Putamen (tissue), 1 donor: ENCODE results near the gene CATSPER4.

Experiments used
- DNase-seq: peaks from one replicate; pipeline ENCODE4 v3.0.0-alpha.2; 2016; ENCODE audit warnings: low spot score

CATSPER4 gene

GRCh38 chr1:26190373-26190987 lies at the start of gene CATSPER4:
CATSPER4 (plus strand) TSS chr1:26190602; CDS start chr1:26190628, 26 bp downstream.
- DNase-seq = no peak

GRCh38 chr1:26142159-26142558 lies 48.2 kb upstream of the CATSPER4 start:
- DNase-seq = no peak

- DNase-seq = peak; percentile 80
Observed at GRCh38 chr1:26145041-26145959, 45.1 kb upstream of the CATSPER4 start.

- DNase-seq = no peak
Observed at GRCh38 chr1:26145960-26146294, 44.5 kb upstream of the CATSPER4 start.

GRCh38 chr1:26148887-26149286 lies 41.5 kb upstream of the CATSPER4 start:
- DNase-seq = no peak

GRCh38 chr1:26153966-26154532 lies 36.4 kb upstream of the CATSPER4 start:
- DNase-seq = no peak

- DNase-seq = no peak
Observed at GRCh38 chr1:26154750-26155149, 35.7 kb upstream of the CATSPER4 start.

- DNase-seq = no peak
Observed at GRCh38 chr1:26155370-26156284, 34.8 kb upstream of the CATSPER4 start.

- no peak for DNase-seq
Observed at GRCh38 chr1:26156285-26157038, 33.9 kb upstream of the CATSPER4 start.

- DNase-seq = no peak
Observed at GRCh38 chr1:26158271-26158907, 32.0 kb upstream of the CATSPER4 start.

GRCh38 chr1:26158908-26159742 lies 31.3 kb upstream of the CATSPER4 start, which contains the start of gene FAM110D:
FAM110D (plus strand) TSS chr1:26159079; CDS start chr1:26161292, 2,213 bp downstream.
- no peak for DNase-seq

GRCh38 chr1:26159743-26160039 lies 30.7 kb upstream of the CATSPER4 start:
- no peak for DNase-seq

- DNase-seq = no peak
Observed at GRCh38 chr1:26160527-26161414, 29.6 kb upstream of the CATSPER4 start.

GRCh38 chr1:26161415-26162219 lies 28.8 kb upstream of the CATSPER4 start:
- DNase-seq = no peak

GRCh38 chr1:26162220-26162709 lies 28.1 kb upstream of the CATSPER4 start:
- DNase-seq = no peak

- DNase-seq = no peak
Observed at GRCh38 chr1:26163684-26164035, 26.7 kb upstream of the CATSPER4 start.

- DNase-seq = no peak
Observed at GRCh38 chr1:26164036-26164860, 26.2 kb upstream of the CATSPER4 start.
